Stimulated activated CD4-positive, alpha-beta T cell treated with anti-CD3 and anti-CD28 coated beads, Interleukin-12 subunit alpha, Interleukin-12 subunit beta, amount 100 ng/mL, for 24 hours (primary cell): ENCODE results near the gene C12orf54.
"Not testable (repeated sequence)": the region's sequence is repeated elsewhere in the genome, so short reads cannot be mapped to it uniquely, and the experiment has no call there.

Experiments
- DNase-seq, 2 experiments: peaks; one replicate each; pipeline ENCODE4 v3.0.0-alpha.2; 2020; ENCODE audit warnings: low read depth in 2 of 2

C12orf54 gene

GRCh38 chr12:48482198-48482597 lies at the start of gene C12orf54:
TSS of gene C12orf54 (plus strand) at chr12:48482498. CDS start at chr12:48483297, 799 bp downstream.
- DNase-seq: no peak

GRCh38 chr12:48434016-48434415 lies 48.3 kb upstream of the C12orf54 start:
- not testable (repeated sequence) for DNase-seq

- DNase-seq: no peak
These were observed 41.2 kb upstream of the C12orf54 start for GRCh38 chr12:48441069-48441468.

- DNase-seq: no peak
These were observed 40.0 kb upstream of the C12orf54 start for GRCh38 chr12:48442179-48442847.

DNA sequence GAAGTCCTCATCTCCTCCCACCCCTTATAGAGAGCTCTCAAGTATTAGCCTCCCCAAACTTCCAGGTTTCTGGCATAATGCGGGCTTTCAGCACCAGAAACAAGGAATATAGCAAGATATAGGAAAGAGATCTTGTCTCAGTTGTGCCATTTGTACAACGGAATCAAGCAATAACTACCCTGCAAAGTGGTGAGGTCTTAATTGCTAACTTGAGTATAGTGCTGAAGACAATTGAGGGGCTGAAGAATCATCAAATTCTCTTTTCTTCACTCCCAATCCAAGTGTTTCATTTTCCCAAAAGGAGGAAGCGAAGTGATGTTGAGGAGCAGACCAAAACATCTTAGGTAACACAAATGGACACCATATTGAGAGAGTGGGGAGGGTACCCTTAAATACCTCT lies 36.8 kb upstream of the C12orf54 start:
- no peak for DNase-seq

DNA sequence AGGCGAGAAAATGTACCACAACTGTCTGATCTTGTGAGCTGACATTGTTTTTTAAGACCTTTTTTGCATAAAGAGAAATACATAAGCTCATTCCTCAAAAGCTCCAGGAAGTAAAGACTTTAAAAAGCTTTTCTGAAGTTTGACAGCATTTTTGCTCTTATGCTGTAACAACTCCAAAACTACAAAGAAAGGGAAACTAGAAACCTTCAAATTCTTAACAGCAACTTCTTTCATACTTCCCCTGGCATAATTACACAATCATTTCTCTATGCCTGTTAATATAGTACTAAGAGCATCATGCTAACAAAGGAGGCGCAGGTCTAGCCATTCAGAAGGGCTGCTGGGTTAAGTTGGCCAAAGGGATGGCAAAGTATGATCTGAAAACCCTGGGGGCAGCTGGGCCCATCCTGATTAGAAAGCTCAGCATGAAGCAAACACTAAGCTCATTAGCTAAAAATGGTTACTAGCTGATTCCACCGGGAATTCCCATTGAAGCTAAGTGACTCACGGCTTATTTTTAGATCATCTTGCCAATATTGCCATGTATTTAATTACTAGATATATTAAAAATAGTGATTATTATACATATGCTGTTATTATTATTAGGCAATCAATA lies 36.0 kb upstream of the C12orf54 start:
- DNase-seq: no peak

GRCh38 chr12:48447755-48448154 lies 34.5 kb upstream of the C12orf54 start:
- DNase-seq: no peak

GRCh38 chr12:48451372-48451771 lies 30.9 kb upstream of the C12orf54 start:
- no peak for DNase-seq

DNA sequence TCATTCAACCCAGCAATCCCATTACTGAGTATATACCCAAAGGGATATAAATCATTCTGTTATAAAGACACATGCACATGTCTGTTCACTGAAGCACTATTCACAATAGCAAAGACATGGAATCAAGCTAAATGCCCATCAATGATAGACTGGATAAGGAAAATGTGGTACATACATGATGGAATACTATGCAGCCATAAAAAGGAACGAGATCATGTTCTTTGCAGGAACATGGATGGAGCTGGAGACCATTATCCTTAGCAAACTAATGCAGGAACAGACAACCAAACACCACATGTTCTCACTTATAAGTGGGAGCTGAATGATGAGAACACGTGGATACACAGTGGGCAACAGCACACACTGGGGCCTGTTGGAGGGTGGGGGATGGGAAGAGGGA lies 29.3 kb upstream of the C12orf54 start:
- not testable (repeated sequence) for DNase-seq

GRCh38 chr12:48454667-48455066 lies 27.6 kb upstream of the C12orf54 start:
- DNase-seq: no peak

- DNase-seq: no peak
These were observed 27.2 kb upstream of the C12orf54 start for GRCh38 chr12:48455116-48455515.

DNA sequence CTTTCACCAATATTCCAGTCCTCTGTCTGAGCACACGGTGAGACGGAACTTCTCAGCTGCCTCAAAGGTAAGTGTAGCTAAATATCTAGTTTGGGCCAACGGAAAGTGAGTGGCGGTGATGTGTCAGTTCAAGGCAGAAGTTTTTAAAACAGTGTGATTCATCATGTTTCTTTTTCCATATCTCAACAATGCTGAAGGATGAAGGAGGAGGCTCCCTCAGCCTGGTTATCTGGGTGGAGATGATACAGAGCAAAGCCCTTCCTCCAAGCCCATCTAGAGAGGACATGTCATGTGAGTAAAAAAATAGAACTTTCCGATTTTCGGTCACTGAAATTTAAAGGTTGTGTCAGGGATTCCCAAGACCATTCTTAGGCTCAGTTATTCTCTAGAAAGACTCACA lies 23.0 kb upstream of the C12orf54 start:
- no peak for DNase-seq

GRCh38 chr12:48469027-48469426 lies 13.3 kb upstream of the C12orf54 start:
- DNase-seq: not testable (repeated sequence)

- no peak for DNase-seq
These were observed 10.0 kb upstream of the C12orf54 start, which contains the start of gene ANP32D for GRCh38 chr12:48472259-48472658. TSS of gene ANP32D (plus strand) at chr12:48472559. CDS start at chr12:48472665, 106 bp downstream.

GRCh38 chr12:48473061-48473460 lies 9.2 kb upstream of the C12orf54 start:
- DNase-seq: no peak

DNA sequence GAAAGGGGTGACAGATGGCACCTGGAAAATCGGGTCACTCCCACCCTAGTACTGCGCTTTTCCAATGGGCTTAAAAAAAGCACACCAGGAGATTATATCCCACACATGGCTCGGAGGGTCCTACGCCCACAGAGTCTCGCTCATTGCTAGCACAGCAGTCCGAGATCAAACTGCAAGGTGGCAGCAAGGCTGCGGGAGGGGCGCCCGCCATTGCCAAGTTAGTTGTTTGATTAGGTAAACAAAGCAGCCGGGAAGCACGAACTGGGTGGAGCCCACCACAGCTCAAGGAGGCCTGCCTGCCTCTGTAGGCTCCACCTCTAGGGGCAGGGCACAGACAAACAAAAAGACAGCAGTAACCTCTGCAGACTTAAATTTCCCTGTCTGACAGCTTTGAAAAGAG lies 7.8 kb upstream of the C12orf54 start:
- not testable (repeated sequence) for DNase-seq

- no peak for DNase-seq
These were observed 632 bp downstream of the C12orf54 start for GRCh38 chr12:48482930-48483329.

- no peak for DNase-seq
These were observed 4.0 kb downstream of the C12orf54 start for GRCh38 chr12:48486261-48486660.

DNA sequence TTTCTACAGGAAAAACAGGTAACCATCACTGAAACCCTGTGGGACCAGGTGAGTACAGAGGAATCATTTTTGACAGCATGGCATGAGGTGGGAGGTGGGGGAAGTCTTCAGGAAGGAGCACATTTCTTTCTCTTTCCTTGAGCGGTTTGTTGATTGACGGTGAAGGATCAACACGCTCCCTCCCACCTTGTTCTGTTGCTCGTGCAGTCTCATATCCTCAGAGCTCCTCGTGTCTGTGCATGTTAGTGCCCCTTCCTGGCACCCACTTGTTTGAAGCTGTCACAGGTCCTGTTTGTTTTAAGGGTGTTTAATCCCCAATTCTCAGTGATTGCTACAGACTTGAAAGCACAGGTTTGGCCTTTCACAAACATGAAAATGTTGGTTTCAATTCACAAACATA lies 4.4 kb downstream of the C12orf54 start:
- no peak for DNase-seq

DNA sequence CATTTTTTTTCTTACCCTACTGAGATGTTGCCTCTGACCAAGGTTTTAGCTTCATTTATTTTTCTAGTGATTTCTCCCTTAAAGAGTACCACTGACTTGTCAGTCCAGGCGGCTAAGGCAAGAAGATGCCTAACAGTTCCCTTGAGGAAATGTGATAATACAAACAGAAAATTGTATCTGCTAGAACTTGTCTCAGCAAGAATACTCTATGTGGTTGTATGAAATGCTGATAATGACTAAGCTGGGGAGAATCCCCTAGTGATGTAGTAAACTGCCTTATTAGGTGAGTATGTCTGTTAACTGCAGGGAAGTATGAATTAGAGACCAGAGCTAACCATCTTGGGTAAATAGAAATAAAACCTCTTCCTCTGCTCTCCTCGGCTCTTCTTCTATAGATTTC lies 6.7 kb downstream of the C12orf54 start:
- no peak for DNase-seq

- DNase-seq: not testable (repeated sequence)
These were observed 7.2 kb downstream of the C12orf54 start for GRCh38 chr12:48489456-48489855.

DNA sequence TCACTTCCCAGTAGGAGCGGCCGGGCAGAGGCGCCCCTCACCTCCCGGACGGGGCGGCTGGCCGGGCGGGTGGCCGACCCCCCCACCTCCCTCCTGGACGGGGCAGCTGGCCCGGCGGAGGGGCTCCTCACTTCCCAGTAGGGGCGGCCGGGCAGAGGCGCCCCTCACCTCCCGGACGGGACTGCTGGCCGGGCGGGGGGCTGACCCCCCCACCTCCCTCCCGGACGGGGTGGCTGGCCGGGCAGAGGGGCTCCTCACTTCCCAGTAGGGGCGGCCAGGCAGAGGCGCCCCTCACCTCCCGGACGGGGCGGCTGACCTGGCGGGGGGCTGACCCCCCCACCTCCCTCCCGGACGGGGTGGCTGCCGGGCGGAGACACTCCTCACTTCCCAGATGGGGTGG lies 18.0 kb downstream of the C12orf54 start:
- DNase-seq: not testable (repeated sequence)

GRCh38 chr12:48506836-48507235 lies 24.5 kb downstream of the C12orf54 start:
- DNase-seq: not testable (repeated sequence)
